Measurements from ENCODE around the gene ERC1.

ERC1 gene

DNA sequence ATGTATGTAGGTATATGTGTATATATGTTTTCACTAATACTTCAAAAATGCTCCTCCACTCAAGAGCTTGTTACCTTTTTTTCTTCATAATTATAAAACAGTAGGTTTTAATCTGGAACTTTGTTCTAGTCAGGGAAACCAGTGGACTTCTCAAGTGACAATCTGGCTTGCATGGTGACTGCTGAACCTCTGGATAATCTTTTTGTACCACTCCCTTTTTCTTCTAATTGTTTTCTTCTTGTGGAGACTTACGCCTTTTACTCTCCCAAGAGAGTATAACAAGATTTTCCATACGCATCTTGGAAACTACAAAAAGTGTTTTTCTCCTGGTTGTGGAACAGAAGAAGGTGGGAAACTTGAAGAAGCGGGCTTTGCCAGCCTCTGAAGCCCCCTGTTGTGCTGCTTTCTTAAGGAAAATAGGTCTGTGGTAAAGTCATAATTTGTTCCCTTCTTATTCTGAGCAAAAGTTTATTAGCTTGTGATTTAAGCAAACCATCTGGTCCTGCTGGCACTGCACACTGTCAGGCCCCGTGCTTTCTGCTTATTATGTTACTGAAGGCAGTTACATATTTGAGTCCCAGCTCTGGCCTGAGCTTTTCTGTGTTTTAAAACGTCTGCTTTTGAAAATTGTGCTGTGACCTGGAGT is 291.8 kb downstream of the ERC1 start:
- H3K79me2 ChIP-seq (ENCODE audit: low read length): no peaks in the 10 kb centered on the region
- H3K27me3 ChIP-seq (replicated peaks; ENCODE audit: insufficient read depth, low read length): no peaks in the 10 kb centered on the region
- no peak overlapping the region for H3K4me2 ChIP-seq (ENCODE audit: low read depth, low read length)
- no peaks in the 10 kb centered on the region for H3K9me2 ChIP-seq (replicated peaks; ENCODE audit: insufficient read depth, low read length)
- no peak overlapping the region for H3K4me3 ChIP-seq (ENCODE audit: low read length)
- TF ChIP-seq EZH2 (optimal IDR thresholded peaks at IDR 0.05; ENCODE audit: low read depth, low read length) (no peak), EZH2phosphoT487 (IDR thresholded peaks at IDR 0.05; ENCODE audit: low read length) (no peak), CTCF (IDR thresholded peaks at IDR 0.05; ENCODE audit: low read length) (no peak)
- no peaks in the 10 kb centered on the region for H3K36me3 ChIP-seq (replicated peaks; ENCODE audit: insufficient read depth, low read length)
- H3K9ac ChIP-seq (ENCODE audit: low read length): no peak overlapping the region
- no peak overlapping the region for H2AFZ ChIP-seq (ENCODE audit: low read length)
- no peaks in the 10 kb centered on the region for H3K9me3 ChIP-seq (replicated peaks; ENCODE audit: insufficient read depth, low read length)
- no peaks in the 10 kb centered on the region for H3K4me1 ChIP-seq (ENCODE audit: low read length)
- no peaks in the 10 kb centered on the region for H4K20me1 ChIP-seq (ENCODE audit: insufficient read depth, low read length)
- H3K27ac ChIP-seq (ENCODE audit: low read length): no peak overlapping the region
- DNase-seq: no peak
- no peaks in the 10 kb centered on the region for H3F3A ChIP-seq (ENCODE audit: insufficient read depth, low read length)

GRCh38 chr12:1283316-1283715 is 292.3 kb downstream of the ERC1 start:
- DNase-seq: no peak
- no peak overlapping the region for H2AFZ ChIP-seq (ENCODE audit: low read length)
- no peaks in the 10 kb centered on the region for H3K79me2 ChIP-seq (ENCODE audit: low read length)
- no peak overlapping the region for H3K27ac ChIP-seq (ENCODE audit: low read length)
- no peaks in the 10 kb centered on the region for H4K20me1 ChIP-seq (ENCODE audit: insufficient read depth, low read length)
- H3K4me1 ChIP-seq (ENCODE audit: low read length): no peaks in the 10 kb centered on the region
- no peaks in the 10 kb centered on the region for H3F3A ChIP-seq (ENCODE audit: insufficient read depth, low read length)
- no peaks in the 10 kb centered on the region for H3K9me3 ChIP-seq (replicated peaks; ENCODE audit: insufficient read depth, low read length)
- H3K36me3 ChIP-seq (replicated peaks; ENCODE audit: insufficient read depth, low read length): no peaks in the 10 kb centered on the region
- no peak overlapping the region for H3K4me3 ChIP-seq (ENCODE audit: low read length)
- no peak overlapping the region for H3K4me2 ChIP-seq (ENCODE audit: low read depth, low read length)
- H3K9ac ChIP-seq (ENCODE audit: low read length): no peak overlapping the region
- no peaks in the 10 kb centered on the region for H3K9me2 ChIP-seq (replicated peaks; ENCODE audit: insufficient read depth, low read length)
- no peaks in the 10 kb centered on the region for H3K27me3 ChIP-seq (replicated peaks; ENCODE audit: insufficient read depth, low read length)
- TF ChIP-seq CTCF (IDR thresholded peaks at IDR 0.05; ENCODE audit: low read length) (no peak), EZH2 (optimal IDR thresholded peaks at IDR 0.05; ENCODE audit: low read depth, low read length) (no peak), EZH2phosphoT487 (IDR thresholded peaks at IDR 0.05; ENCODE audit: low read length) (no peak)

DNA sequence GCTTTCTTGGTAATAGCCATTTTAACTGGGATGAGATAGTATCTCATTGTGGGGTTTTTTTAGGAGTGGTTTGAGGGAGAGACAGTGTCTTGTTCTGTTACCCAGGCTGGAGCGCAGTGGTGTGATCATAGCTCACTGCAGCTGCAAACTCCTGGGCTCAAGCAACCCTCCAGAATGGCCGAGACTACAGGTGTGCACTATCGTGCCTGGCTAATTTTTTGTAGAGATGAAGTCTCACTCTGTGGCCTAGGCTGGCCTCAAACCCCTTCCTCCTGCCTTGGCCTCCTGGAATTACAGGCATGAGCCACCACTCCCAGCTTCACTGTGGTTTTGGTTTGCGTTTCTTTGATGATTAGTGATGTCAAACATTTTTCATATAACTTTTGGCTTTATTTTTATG is 293.6 kb downstream of the ERC1 start:
- H4K20me1 ChIP-seq (ENCODE audit: insufficient read depth, low read length): no peaks in the 10 kb centered on the region
- no peak overlapping the region for H3K4me3 ChIP-seq (ENCODE audit: low read length)
- no peak overlapping the region for H3K27ac ChIP-seq (ENCODE audit: low read length)
- no peaks in the 10 kb centered on the region for H3K4me1 ChIP-seq (ENCODE audit: low read length)
- H3K27me3 ChIP-seq (replicated peaks; ENCODE audit: insufficient read depth, low read length): no peaks in the 10 kb centered on the region
- no peaks in the 10 kb centered on the region for H3K79me2 ChIP-seq (ENCODE audit: low read length)
- H3K36me3 ChIP-seq (replicated peaks; ENCODE audit: insufficient read depth, low read length): no peaks in the 10 kb centered on the region
- H3K9ac ChIP-seq (ENCODE audit: low read length): no peak overlapping the region
- TF ChIP-seq EZH2phosphoT487 (IDR thresholded peaks at IDR 0.05; ENCODE audit: low read length) (no peak), CTCF (IDR thresholded peaks at IDR 0.05; ENCODE audit: low read length) (no peak), EZH2 (optimal IDR thresholded peaks at IDR 0.05; ENCODE audit: low read depth, low read length) (no peak)
- no peak for DNase-seq
- no peak overlapping the region for H3K4me2 ChIP-seq (ENCODE audit: low read depth, low read length)
- H3F3A ChIP-seq (ENCODE audit: insufficient read depth, low read length): no peaks in the 10 kb centered on the region
- no peak overlapping the region for H2AFZ ChIP-seq (ENCODE audit: low read length)
- no peaks in the 10 kb centered on the region for H3K9me2 ChIP-seq (replicated peaks; ENCODE audit: insufficient read depth, low read length)
- no peaks in the 10 kb centered on the region for H3K9me3 ChIP-seq (replicated peaks; ENCODE audit: insufficient read depth, low read length)

All from MM.1S (cell line).